Measurements from ENCODE around the gene SLC30A2. TPM values are rescaled to one million over a fixed set of nuclear protein-coding genes. Genes with fewer than 3 reads are reported as not detected.

Gene SLC30A2
- total and polyA plus RNA-seq, 2 experiments from 2014 or later = 1.3 to 1.8 TPM

DNA sequence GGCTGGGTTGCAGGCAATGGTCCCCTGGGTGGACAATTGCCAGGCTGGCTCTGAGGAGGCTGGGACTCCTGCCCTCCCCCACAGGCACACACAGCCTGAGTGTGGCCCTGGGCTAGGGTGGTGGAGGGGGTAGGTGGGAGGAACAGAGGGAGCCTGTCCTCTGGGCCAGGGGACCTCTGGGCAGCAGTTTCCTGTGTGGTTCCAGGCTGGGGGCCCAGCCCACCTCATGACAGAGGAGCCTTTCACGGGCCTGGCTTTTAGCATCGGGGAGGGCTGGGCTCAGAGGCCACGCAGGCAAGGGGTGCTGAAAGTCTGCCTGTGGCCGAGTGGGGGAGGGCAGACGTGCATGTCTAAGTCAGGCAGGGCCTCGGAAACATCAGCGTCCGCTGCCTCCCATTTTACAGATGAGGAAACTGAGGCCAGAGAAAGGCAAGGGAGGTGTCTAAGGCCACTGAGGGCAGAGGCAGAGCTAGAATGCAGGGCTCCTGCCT lies 17.4 kb downstream of the SLC30A2 start:
- H3K4me3 ChIP-seq = no peak overlapping the region
- H3K9me3 ChIP-seq (ENCODE audit: low read depth) = no peaks in the 10 kb centered on the region
- no peak overlapping the region for H3K27ac ChIP-seq
- no peak for DNase-seq (ENCODE audit: low read depth in 1 of 2, low spot score in 1 of 2)
- TF ChIP-seq, protein P1, sequence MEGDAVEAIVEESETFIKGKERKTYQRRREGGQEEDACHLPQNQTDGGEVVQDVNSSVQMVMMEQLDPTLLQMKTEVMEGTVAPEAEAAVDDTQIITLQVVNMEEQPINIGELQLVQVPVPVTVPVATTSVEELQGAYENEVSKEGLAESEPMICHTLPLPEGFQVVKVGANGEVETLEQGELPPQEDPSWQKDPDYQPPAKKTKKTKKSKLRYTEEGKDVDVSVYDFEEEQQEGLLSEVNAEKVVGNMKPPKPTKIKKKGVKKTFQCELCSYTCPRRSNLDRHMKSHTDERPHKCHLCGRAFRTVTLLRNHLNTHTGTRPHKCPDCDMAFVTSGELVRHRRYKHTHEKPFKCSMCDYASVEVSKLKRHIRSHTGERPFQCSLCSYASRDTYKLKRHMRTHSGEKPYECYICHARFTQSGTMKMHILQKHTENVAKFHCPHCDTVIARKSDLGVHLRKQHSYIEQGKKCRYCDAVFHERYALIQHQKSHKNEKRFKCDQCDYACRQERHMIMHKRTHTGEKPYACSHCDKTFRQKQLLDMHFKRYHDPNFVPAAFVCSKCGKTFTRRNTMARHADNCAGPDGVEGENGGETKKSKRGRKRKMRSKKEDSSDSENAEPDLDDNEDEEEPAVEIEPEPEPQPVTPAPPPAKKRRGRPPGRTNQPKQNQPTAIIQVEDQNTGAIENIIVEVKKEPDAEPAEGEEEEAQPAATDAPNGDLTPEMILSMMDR (IDR thresholded peaks at IDR 0.05; ENCODE audit: low read depth, low read length) = no peak
- H3K27me3 ChIP-seq = no peaks in the 10 kb centered on the region
- H3K4me1 ChIP-seq (ENCODE audit: low read depth) = peaks cover 6% of the 10 kb centered on the region
- no peaks in the 10 kb centered on the region for H3K36me3 ChIP-seq

DNA sequence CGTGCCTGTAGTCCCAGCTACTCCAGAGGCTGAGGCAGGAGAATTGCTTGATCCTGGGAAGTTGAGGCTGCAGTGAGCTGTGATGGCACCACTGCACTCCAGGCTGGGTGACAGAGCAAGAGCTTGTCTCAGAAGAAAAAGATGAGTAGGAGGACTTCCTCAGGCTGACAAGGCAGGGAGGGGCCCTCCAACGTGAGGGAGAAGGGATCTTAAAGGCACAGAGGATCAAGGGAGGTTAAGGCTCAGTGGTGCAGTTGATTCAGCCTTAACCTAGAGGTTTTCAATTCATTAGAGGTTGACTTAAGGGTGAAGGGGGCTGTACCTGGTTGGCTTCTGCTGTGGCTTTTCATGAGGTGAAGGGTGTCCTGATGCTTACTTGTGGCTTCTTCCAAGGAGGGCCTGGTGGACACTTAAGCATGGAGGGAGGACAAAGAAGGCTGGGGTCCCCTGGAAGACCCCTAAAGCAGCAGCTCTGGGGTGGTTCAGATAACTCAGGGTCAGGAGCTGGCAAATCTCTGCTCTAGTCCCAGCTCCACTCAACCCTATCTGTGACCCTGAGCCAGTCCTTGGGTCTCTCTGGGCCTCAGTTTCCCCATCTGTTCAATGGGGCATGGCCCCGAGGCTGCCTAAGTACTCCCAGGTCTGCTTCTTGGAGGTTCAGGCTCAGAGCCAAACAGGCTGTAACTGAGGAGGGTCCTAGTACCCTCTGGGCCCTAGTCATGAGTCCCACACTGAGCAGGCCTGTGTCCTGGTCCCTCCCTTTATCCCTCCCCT lies 18.0 kb downstream of the SLC30A2 start:
- H3K27ac ChIP-seq = no peak overlapping the region
- H3K4me1 ChIP-seq (ENCODE audit: low read depth) = peaks cover 8% of the 10 kb centered on the region
- H3K27me3 ChIP-seq = no peaks in the 10 kb centered on the region
- no peak for DNase-seq (ENCODE audit: low read depth in 1 of 2, low spot score in 1 of 2)
- H3K9me3 ChIP-seq (ENCODE audit: low read depth) = no peaks in the 10 kb centered on the region
- TF ChIP-seq, protein P1 (IDR thresholded peaks at IDR 0.05; ENCODE audit: low read depth, low read length) = no peak
- H3K4me3 ChIP-seq = no peak overlapping the region
- H3K36me3 ChIP-seq = no peaks in the 10 kb centered on the region

DNA sequence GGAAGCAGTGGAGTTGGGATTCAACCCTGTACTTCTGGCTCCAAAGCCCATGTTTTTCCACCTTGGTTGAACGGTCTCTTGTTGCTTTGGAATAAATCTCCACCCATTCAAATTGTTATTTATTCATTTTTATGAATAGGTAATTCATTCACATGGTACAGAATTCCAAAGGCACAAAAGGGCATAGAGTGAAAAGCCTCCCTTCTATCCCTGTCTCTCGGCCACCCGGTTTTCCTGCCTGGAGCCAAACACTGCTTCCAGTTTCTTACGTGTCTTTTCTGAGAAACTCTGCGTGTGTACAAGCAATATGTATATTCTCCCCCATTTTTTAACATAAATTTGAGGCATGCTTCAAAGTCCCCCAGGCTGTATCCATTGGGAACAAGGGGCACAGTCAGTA lies 20.4 kb downstream of the SLC30A2 start:
- DNase-seq (ENCODE audit: low read depth in 1 of 2, low spot score in 1 of 2) = no peak
- H3K4me3 ChIP-seq = no peak overlapping the region
- H3K27me3 ChIP-seq = no peaks in the 10 kb centered on the region
- TF ChIP-seq, protein P1 (IDR thresholded peaks at IDR 0.05; ENCODE audit: low read depth, low read length) = no peak
- no peaks in the 10 kb centered on the region for H3K36me3 ChIP-seq
- H3K4me1 ChIP-seq (ENCODE audit: low read depth) = peaks cover 25% of the 10 kb centered on the region
- H3K9me3 ChIP-seq (ENCODE audit: low read depth) = no peaks in the 10 kb centered on the region
- H3K27ac ChIP-seq = no peak overlapping the region

DNA sequence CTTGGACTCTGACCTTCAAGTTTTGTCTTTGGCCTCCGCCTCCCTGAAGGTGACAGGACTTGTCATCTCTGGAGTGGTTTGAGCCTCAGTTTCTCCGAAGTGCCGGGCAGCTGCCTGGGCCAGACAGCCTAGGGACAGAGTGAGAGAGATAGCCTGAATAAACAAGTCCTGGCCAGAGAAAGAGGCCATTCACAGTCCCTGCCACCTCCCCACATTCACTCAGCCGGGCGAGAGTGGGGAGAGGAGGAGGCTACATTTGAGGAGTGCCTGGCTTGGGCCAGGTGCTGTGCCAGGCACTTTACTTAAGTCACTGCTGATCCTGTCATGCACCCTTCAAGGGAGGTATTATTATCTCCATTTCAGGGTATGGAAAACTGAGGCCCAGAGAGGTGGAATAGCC lies 20.9 kb downstream of the SLC30A2 start:
- Histone ChIP-seq H3K27me3 (no peaks in the 10 kb centered on the region), H3K36me3 (no peaks in the 10 kb centered on the region), H3K27ac (no peak overlapping the region), H3K4me3 (no peak overlapping the region), H3K4me1 (ENCODE audit: low read depth) (peaks cover 26% of the 10 kb centered on the region), H3K9me3 (ENCODE audit: low read depth) (no peaks in the 10 kb centered on the region)
- no peak for DNase-seq (ENCODE audit: low read depth in 1 of 2, low spot score in 1 of 2)
- TF ChIP-seq, protein P1 (IDR thresholded peaks at IDR 0.05; ENCODE audit: low read depth, low read length) = no peak

DNA sequence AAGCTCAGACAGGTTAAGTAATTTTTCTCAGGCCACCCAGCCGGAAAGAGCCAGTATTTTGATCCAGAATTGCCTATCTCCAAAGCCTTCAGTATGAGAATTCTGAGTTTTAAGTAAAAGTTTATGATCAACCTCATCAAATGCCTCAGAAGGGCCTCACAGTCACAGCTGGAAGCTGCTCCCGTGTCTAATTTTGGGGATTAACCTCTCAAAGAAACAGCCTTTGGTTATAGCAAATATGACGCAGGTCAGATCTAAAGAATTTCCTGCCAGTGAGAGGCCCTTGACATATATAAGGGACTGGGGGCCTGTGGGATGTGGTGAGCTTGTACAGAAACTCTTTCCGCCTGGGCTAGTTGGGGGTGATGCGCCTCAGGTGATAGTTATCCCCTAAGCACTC lies 22.1 kb downstream of the SLC30A2 start:
- DNase-seq (ENCODE audit: low read depth in 1 of 2, low spot score in 1 of 2) = no peak
- no peaks in the 10 kb centered on the region for H3K9me3 ChIP-seq (ENCODE audit: low read depth)
- no peaks in the 10 kb centered on the region for H3K36me3 ChIP-seq
- no peaks in the 10 kb centered on the region for H3K27me3 ChIP-seq
- no peak overlapping the region for H3K4me3 ChIP-seq
- TF ChIP-seq, protein P1 (IDR thresholded peaks at IDR 0.05; ENCODE audit: low read depth, low read length) = no peak
- H3K27ac ChIP-seq = no peak overlapping the region
- H3K4me1 ChIP-seq (ENCODE audit: low read depth) = peaks cover 26% of the 10 kb centered on the region

All from cardiac muscle cell (in vitro differentiated cells and primary cell).